ENCODE measurements around the gene CNIH4.
A peak's percentile ranks its signal among the peaks of the same experiment; 100 is the strongest.
"Not testable (repeated sequence)": the region's sequence is repeated elsewhere in the genome, so short reads cannot be mapped to it uniquely, and the experiment has no call there.

Gene CNIH4

DNA sequence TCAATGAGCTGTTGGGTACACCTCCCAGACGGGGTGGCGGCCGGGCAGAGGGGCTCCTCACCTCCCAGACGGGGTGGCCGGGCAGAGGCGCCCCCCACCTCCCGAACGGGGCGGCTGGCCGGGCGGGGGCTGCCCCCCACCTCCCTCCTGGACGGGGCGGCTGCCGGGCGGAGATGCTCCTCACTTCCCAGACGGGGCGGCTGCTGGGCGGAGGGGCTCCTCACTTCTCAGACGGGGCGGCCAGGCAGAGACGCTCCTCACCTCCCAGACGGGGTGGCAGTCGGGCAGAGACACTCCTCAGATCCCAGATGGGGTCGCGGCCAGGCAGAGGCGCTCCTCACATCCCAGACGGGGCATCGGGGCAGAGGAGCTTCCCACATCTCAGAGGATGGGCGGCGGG is 7.0 kb upstream of the CNIH4 start:
- not testable (repeated sequence) for DNase-seq (ENCODE audit: low read depth)

DNA sequence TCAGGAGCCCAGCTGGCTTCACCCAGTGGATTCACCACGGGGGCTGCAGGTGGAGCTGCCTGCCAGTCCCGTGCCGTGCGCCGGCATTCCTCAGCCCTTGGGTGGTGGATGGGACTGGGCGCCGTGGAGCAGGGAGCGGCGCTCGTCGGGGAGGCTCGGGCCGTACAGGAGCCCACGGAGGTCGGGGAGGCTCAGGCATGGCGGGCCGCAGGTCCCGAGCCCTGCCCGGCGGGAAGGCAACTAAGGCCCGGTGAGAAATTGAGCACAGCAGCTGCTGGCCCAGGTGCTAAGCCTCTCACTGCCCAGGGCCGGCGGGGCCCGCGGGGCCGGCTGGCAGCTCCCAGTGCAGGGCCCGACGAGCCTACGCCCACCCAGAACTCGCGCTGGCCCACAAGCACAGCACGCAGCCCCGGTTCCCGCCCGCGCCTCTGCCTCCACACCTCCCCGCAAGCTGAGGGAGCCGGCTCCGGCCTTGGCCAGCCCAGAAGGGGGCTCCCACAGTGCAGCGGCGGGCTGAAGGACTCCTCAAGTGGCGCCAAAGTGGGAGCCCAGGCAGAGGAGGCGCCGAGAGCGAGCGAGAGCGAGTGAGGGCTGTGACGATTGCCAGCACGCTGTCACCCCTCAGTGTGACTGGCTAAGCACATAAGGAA is 4.1 kb upstream of the CNIH4 start:
- not testable (repeated sequence) for DNase-seq (ENCODE audit: low read depth)

DNA sequence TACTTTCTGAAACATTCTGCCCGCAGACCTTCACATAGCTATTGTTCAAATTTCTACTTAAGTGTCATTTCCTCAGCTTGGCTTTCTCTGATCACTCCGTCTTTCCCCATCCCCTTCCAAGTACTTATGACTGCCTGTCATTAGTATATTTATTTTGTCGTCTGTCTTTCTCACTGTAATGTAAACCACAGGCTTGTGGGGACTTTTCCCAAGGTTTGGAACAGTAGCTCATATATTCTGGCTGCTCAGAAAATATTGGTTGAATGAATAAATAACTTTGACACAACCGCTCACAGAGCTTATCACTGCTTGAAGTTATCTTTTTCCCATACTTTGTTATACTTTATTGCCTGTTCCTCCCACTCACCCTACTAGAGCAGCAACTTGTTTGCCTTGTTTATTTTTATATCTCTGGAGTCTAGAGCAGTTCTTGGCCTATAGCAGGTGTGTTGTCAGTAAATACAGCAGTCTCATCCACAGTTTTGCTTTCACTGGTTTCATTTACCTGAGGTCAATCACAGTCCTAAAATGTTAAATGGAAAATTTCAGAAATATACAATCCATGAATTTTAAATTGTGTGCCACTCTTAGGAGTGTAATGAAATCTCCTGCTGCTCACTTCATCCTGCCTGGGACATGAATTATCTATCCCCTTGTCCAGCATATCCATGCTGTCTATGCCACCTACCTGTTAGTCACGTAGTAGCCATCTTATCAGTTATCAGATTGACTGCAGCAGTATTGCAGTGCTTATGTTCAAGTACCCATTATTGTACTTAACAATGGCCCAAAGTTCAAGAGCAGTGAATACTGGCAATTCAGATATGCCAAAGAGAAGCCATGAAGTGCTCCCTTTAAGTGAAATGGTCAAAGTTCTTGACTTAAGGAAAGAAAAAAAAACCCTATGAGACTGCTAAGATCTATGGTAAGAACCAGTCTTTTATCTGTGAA is 2.4 kb upstream of the CNIH4 start:
- DNase-seq (ENCODE audit: low read depth): no peak

DNA sequence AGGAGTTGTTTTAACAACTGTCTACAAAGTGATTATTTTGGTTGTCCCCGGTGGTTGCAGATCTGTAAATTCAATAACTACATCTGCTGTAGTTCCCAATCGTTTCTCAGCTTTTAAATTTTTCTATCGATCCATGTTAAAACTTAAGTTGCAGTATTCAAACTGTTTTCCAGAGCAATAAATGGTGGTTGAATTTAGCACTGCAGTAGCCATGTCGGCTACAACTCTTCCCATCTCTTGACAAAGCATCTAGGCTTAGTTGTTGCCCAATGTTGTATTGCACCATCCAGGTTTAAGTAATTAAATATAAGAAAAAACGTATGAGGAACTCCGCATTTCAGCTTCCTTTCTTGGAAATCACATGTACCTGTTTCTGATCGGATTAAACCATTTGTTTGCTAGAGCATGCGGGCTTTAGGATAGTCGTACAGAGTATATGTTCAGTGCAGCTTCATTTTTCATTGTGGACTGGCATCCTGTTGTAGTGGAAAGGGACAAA is 996 bp downstream of the CNIH4 start:
- no peak for DNase-seq (ENCODE audit: low read depth)

DNA sequence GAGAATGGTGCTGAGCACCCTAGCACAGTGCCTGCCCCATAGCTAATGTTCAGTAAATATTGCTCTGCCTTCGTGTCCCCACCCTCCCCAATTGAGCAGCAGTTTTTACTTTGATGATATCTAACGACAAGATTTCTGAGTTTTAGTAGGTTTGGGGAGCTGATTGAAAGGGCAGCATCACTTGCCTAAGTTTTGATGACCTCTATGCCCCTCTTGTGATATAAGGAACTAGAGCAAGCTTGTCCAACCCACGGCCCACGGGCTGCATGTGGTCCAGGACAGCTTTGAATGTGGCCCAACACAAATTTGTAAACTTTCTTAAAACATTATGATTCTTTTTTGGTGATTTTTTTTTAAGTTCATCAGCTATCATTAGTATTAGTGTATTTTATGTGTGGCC is 1.6 kb downstream of the CNIH4 start:
- DNase-seq (ENCODE audit: low read depth): no peak

DNA sequence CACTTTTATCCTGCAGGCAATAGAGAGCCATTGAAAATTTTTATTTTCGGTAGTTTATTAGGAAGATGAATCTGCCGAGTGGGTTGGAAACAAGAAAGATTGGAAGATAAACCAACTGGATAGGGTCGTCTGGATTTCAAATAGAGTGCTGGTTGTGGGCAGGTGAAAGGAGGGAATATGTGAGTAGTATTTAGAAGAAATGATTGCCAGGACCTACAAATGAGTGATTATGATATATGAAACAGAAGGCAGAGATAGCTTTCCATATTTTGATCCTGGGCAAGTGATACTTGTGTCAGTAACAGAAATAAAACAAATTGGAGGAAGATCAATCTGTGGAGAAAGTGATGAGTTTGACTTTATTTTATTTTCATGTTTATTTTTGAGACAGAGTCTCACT is 2.5 kb downstream of the CNIH4 start:
- no peak for DNase-seq (ENCODE audit: low read depth)

DNA sequence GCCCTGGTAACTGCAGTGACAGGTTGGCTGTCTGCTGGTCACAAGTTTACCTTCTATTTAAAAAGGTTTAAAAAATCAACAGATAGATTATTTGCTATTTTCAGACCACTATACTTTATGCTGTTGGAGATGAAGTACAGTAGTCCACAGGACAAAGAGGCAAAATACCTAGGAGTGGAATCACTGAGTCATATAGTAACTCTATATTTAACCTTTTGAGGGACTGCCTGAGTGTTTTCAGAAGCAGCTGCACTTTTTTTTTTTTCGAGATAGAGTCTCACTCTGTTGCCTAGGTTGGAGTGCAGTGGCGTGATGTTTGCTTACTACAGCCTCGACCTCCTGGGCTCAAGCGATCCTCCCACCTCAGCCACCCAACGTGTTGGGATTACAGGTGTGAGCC is 11.7 kb downstream of the CNIH4 start:
- DNase-seq (ENCODE audit: low read depth): no peak

DNA sequence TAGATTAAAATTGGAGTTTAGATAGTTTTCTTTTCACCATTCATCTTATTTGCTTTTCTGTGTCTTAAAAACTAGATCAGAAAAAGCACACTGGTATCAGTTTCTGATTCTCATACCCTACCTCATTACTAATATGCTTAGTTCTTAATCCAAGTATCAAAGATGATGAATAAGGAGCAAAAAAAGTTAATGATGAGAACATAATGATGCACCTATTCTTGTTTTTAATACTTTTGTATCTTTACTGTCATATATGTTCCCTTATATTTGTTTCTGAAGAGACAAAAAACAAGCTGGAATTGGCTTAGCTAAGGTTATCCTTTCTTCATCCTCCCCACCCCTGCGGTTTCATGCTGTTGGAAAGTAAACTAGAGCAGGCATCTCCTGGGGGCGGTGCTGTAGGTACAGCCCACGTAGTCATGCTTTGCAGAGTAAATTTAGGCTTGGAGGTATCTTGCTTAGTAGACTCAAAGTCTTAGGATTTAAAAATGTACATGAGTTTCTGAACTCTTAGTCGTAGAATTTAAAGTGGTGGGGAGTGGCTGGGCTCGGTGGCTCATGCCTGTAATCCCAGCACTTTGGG is 16.4 kb downstream of the CNIH4 start:
- no peak for DNase-seq (ENCODE audit: low read depth)

DNA sequence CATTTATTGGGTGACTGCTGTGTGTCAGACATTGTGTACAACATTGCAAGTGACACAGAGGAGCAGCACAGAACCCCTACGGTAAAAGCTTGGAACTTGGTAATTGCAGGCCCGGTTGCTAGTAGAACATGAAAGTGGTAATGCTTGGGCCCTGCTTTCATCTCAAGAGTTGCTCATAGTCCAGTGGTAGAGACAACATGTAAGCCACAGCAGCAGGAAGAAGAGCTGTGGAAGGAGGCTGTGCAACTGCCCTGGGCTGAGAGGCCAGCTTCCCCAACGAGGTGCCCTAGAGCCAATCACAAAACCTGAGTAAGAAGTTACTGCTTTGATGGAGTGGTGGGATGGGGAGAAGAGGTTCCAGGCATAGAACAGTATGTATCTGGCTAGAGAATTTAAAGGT is 18.4 kb downstream of the CNIH4 start:
- DNase-seq (ENCODE audit: low read depth): no peak

DNA sequence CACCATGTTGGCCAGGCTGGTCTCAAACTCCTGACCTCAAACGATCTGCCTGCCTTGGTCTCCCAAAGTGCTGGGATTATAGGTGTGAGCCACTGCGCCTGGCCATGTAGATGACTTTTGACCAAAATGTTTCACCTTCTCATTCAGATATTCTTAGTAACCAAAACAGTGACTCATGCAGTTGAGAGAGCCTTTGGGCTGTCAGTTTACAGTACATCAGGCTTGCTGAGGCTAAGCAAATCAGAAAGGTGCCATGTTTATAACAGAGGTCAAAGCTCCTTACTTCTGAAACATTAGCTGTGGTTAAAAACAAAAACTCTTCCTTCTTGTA is 21.0 kb downstream of the CNIH4 start:
- DNase-seq (ENCODE audit: low read depth): no peak

DNA sequence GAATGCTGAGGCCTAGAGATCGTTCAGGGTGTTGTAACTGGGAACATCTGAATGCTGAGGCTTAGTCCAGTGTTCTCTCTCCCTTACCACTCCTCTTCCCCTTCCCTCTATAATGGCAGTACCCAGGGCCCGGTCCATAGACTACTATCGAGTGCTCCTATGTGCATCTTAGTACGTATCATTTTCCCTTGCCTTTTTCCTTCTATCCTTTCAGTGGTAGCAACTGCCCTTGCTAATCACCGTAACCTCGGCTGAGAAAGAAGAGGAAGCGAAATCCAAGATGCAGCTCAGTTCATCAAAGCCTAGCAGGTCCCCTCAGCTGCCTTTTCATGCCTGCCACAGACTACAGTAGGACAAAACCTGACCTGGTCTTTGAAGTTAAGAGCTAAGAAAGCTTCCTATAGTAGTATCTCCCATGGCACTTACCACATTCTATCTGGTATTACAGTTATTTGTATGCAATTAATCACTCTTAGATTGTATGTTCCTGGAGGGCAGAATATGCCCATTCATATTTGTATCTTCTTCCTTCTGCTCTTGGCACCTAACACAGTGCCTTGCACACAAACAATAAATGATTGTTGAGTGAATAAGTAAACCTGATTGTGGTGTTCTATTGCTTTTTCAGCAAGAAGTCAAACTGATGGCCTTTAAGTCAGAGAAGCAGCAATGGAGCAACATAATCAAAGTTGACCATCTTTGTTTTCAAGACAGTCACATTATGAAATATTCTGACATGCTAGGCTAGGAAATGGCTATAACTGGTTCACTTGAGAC is 22.4 kb downstream of the CNIH4 start:
- no peak for DNase-seq (ENCODE audit: low read depth)

DNA sequence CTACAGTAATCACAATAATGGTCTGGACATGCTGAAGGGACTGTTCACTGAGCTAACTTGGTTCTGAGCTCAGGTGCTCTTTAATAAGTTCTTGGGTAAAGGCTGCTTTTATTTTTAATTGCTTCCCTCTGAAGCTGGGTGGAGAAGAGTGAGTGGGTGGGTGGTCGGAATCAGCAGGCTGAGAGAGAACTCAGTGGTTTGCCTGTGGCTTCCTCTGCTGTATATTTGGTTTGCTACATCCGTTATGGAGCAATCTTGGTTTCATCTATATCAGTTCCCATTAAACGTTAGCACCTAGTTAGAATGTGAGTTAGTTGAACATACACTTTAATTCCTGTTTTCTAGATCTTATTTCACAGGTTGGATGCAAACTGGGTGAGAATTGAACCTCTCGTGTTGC is 23.3 kb downstream of the CNIH4 start:
- peak; percentile 19 for DNase-seq (ENCODE audit: low read depth)

DNA sequence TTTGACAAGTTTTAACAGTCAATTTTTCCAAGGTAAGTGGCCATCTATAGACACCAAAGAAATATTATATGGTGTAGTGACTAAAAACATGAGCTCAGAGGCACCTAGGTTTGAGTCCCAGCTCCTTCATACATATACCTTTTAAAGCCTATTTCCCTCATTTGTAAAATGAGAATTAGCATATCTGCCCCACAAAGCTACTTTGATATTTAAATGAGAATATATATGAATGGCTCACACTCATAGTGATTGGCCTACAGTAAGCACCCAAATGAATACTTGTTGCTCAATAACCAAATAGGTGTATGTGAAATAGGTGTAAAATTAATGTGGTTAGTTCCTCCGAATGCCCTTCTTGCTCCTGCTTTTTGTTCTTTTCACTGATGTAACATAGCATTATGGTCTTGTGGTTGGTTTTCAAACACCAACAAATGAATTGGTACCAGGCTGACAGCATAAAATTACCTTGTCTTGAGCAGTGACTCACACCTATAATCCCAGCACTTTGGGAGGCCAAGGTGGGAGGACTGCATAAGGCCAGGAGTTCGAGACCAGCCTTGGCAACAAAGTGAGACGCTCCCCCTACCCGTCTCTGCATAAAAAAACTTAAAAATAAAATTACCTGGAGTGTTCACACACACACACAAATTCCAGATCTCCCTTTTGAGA is 25.3 kb downstream of the CNIH4 start:
- DNase-seq (ENCODE audit: low read depth): no peak

DNA sequence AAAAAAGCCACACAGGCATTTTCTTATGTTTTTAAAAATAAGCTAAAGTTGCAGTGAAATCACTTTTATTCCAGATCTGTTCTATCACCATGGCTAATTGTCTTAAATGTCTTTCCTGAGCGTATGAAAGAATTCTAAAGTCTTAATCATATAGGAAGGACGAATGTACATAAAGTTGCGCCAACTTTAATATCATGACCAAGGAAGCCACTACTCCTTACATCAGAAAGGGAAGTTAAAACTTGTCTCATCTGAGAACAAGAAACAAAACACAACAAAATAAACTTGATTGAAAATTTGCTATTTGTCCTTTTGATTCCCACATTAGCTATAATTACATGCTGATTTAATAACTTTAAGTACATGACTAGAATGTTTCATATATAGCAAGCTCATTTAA is 26.5 kb downstream of the CNIH4 start:
- DNase-seq (ENCODE audit: low read depth): no peak

DNA sequence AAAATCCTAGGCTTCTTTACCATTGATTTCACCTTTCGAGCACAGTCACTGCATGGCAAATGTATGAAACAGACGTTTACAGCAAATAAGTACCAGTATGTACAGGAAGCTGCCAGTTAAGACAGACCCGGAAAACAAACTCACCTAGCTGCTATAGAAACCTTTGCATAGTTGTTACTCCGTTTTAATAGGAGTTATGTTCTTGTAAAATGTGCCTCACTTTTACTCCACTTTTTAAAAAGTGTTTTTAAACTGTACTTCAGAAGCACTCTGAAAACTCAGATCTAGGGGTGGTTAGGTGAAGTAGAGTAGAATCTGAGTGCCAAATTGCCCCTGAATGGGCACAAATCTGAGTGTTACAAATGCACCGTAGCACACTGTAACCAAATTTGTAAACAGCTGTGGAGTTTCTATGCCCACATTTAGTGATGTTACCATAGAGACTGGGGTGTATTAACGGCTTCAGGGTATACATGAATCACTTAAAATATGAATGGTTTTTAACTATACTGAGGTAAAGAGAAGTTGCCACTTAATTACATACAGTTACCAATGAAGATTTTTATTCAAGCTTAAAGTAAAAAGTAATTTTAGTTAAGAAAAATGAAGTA is 30.7 kb downstream of the CNIH4 start:
- no peak for DNase-seq (ENCODE audit: low read depth)

DNA sequence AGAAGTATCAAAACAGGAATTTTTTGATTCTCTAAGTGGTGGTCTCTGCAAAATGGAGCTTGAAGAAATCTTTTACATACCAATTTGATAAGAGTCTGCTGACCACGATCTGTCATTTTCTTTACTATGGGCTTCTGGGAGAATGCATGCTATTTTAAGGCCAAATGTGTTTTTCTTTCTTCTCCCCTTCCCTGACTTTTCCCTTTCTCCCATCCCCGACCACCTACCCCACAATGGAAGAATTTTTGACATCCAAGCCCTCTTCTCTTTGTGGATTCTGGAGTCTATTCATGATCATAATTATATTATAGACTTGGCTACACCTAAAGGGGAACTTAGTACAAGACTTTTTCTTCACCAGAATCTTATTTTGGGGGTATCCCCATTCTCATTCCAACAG is 31.3 kb downstream of the CNIH4 start:
- no peak for DNase-seq (ENCODE audit: low read depth)

DNA sequence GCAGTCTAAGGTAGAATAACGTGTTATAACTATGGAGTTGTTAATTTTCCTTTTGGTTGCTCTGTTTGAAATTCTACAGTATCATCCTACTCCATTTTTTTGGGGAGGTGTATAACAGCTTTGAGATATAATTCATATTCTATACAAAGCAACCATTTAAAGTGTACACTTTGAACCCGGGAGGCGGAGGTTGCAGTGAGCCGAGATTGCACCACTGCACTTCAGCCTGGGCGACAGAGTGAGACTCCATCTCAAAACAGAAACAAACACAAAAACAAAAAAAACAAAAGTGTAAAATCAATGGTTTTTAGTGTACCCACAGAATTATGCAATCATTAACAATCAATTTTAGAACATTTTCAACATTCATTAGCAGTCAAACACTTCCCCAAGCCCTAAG is 33.8 kb downstream of the CNIH4 start:
- DNase-seq (ENCODE audit: low read depth): no peak

DNA sequence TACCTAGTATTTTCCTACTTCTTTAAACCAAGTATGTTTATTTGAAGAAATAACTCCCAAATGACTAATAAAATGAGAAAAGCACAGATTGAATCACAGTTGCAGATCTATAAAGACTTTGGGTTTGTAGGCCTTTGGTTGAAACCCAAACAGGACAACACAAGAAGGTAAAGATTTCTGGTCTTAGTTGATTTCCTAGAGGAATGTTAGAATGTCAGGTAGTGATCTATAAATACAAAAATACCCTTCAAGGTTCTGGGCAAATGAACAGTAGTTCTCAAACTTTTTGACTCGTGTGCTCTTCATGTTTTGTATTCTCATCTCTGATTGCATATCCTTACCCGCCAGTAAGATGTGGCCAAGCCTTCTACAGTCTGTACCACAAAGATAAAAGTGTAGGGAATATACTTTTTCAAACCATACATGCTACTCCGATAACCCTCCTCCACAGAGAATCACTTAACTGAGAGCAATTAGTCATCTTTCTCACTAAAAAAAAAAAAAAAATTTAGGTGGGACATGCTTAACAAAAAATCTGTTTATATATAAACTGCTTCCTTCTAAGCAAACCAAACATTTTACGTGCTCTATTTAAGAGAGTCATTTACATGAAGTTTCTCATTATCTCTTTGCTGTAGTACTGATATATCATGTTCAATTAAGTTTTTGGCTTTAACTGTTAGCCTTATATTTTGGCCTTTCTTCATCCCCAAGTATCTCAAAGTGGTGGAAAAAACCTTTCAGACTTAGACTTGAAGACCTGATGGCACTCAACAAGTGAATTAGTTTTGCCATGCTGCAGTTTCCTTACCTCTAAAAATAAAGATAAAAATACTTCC is 36.0 kb downstream of the CNIH4 start:
- DNase-seq (ENCODE audit: low read depth): no peak

DNA sequence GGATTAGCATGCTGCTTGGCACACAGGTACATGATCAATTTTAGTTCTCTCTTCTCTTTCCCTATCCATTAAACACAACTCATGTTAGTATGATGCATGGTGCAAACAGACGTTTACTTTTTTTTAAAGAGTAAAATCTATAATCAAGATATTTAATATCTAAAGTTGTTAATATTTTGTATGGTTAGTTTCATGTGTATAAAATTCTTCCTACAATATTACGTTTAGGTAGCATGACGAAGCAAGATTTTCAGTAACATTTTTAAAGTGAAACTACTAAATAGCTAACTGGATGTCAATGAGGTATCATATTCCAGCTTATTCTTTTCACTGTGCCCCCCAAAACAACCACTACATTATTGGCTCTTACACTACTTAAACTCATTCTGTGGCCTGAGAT is 36.6 kb downstream of the CNIH4 start:
- no peak for DNase-seq (ENCODE audit: low read depth)

DNA sequence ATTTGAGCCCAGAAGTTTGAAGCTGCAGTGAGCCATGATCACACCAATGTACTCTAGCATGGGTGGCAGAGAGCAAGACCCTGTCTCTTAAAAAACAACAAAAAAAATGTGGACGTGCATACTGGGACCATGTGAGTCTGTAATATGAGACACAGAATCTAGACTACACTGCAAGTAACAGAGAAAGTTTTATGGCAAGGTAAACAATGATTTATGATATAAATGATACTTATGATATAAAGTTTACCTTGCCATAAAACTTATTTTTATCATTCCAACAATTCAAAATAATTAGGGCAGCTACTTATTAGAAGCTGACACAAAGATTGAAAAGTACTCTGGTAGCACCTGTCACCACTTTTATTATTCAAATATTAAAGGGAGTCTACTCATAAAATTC is 43.2 kb downstream of the CNIH4 start:
- DNase-seq (ENCODE audit: low read depth): no peak

All from stimulated activated CD8-positive, alpha-beta memory T cell treated with anti-CD3 and anti-CD28 coated beads, Interleukin-7, amount 100 ng/mL, for 24 hours (primary cell).